ACC112 (cell line): ENCODE data around the gene PCSK5.

Experiments used
- H2AFZ ChIP-seq: fragments of 200-600 bp; sonication (generic); one replicate; pipeline ENCODE4 v1.6.0; 2017; ENCODE audit warnings: antibody characterized with exemption, low read length; ENCODE audit not compliant: unreplicated experiment
- H3K27ac ChIP-seq: fragments of 200-600 bp; sonication (generic); 2 replicates; pipeline ENCODE4 v1.5.1; 2014; ENCODE audit warnings: low read depth, mild to moderate bottlenecking, antibody characterized with exemption, low read length, moderate library complexity
- H3K27me3 ChIP-seq: fragments of 200-600 bp; sonication (generic); 2 replicates; pipeline ENCODE4 v1.6.1; 2014; ENCODE audit warnings: mild to moderate bottlenecking, antibody characterized with exemption, low read length, moderate library complexity, mixed read lengths; ENCODE audit not compliant: insufficient read depth
- H3K36me3 ChIP-seq: fragments of 200-600 bp; sonication (generic); 2 replicates; pipeline ENCODE4 v1.6.1; 2016; ENCODE audit warnings: mild to moderate bottlenecking, antibody characterized with exemption, low read length, moderate library complexity, mixed read lengths; ENCODE audit not compliant: insufficient read depth
- H3K4me1 ChIP-seq: fragments of 200-600 bp; sonication (generic); one replicate; pipeline ENCODE4 v1.6.1; 2016; ENCODE audit warnings: low read length, mixed read lengths; ENCODE audit not compliant: insufficient read depth, unreplicated experiment, control insufficient read depth
- H3K4me3 ChIP-seq: fragments of 200-600 bp; sonication (generic); 2 replicates; pipeline ENCODE4 v1.5.1; 2014; ENCODE audit warnings: mild to moderate bottlenecking, low read depth, low read length
- H3K79me2 ChIP-seq: fragments of 200-600 bp; sonication (generic); one replicate; pipeline ENCODE4 v1.6.0; 2016; ENCODE audit warnings: low read length; ENCODE audit not compliant: control insufficient read depth, unreplicated experiment, insufficient read depth

Gene PCSK5

DNA sequence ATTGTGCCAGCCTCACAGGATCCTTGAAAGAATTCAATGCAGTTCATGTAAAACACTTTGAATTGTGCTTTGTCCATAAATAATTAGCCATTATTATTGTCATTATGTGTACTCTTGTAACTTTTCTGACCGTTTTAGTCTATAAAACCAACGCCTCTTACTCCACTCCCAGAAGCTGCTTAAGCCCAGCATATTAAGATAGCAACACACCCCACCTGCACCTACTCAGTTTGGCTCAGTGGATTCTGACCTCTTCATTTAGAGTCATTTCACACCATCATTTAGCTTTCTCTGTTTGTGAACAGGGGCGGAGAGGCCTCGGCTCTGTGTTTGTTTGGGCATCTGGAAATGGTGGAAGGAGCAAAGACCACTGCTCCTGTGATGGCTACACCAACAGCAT is 205.1 kb downstream of the PCSK5 start:
- Histone ChIP-seq H3K4me1 (no peaks in the 10 kb centered on the region), H3K27me3 (no peaks in the 10 kb centered on the region), H3K27ac (no peak overlapping the region), H2AFZ (no peak overlapping the region), H3K79me2 (no peaks in the 10 kb centered on the region), H3K4me3 (no peak overlapping the region), H3K36me3 (no peaks in the 10 kb centered on the region)

DNA sequence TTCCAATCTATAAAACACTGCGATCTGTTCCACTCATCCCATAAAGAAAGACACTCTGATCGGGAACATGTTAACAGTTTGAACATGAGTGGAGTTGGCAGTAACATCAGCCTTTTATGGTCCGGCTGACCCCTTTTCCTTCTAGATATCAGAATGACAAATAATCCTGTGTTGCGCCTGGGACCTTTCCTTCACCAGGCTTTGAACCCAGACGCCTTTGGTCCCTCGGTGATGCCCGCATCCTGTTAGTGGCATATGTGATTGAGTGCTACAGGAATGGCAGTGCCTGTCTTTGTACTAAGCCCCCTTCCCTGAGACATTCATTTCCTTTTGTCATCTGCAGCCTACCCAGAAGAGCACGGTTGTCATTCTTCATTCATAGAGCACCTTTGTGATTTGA is 209.0 kb downstream of the PCSK5 start:
- H2AFZ ChIP-seq = no peak overlapping the region
- H3K4me1 ChIP-seq = no peaks in the 10 kb centered on the region
- no peaks in the 10 kb centered on the region for H3K27me3 ChIP-seq
- no peak overlapping the region for H3K4me3 ChIP-seq
- H3K36me3 ChIP-seq = no peaks in the 10 kb centered on the region
- H3K79me2 ChIP-seq = no peaks in the 10 kb centered on the region
- H3K27ac ChIP-seq = no peak overlapping the region

DNA sequence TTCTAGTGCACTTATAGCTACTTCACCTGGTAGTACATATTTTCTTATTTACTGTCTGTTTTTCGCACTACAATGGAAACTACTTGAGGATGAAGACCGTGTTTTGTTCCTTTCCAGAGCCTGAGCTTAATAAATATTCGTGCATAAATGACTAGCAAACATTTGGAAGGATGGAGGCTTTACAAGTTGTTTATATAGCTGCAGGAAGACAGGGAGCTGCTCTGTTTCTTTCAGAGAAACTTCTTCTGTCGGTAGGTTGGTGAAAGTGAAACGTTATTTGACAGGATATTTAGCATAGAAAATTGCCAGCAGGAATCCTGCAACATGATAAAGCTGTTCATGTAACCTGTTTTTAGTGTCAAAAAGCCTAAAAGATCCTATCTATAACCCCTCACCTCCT is 210.6 kb downstream of the PCSK5 start:
- Histone ChIP-seq H2AFZ (no peak overlapping the region), H3K4me1 (no peaks in the 10 kb centered on the region), H3K4me3 (no peak overlapping the region), H3K36me3 (no peaks in the 10 kb centered on the region), H3K27me3 (no peaks in the 10 kb centered on the region), H3K27ac (no peak overlapping the region), H3K79me2 (no peaks in the 10 kb centered on the region)

DNA sequence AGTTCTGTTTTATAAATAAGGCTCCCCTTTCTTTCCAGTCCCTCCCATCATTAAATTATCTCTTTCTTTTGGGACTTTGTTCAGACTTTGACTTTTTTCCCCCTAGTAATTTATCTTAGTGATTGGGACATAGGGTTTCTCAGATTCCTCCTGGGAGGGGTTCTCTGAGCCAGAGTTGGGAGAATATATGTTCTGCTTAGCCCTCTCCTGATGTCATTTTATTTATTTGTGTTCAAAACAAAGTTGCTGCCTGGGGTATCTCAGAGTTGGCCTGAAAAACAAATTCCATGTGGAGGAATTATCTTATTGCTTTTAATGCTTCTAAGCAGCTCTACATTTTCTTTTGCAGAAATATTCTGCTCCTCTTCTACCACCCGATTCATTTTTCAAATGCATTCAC is 211.0 kb downstream of the PCSK5 start:
- Histone ChIP-seq H3K27ac (no peak overlapping the region), H3K27me3 (no peaks in the 10 kb centered on the region), H3K36me3 (no peaks in the 10 kb centered on the region), H2AFZ (no peak overlapping the region), H3K4me3 (no peak overlapping the region), H3K79me2 (no peaks in the 10 kb centered on the region), H3K4me1 (no peaks in the 10 kb centered on the region)

DNA sequence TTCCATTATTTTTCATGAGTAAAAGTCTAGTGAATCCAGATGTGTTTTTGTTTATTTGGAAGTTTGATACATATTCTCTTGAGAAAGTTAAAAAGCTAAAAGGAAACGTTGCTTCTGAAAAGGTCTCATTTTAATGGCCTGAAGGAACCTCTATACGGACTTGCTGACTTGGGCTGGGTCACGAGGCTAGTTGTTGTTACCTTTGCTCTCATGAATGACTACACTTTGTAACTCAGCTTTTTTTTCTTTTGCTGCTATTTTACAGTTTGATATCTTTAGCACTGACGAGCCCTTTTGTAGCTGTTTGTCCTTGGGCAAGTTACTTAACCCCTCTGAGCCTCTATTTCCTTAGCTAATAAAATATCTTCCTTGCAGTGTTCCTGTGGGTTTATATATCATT is 211.5 kb downstream of the PCSK5 start:
- Histone ChIP-seq H3K4me1 (no peaks in the 10 kb centered on the region), H3K27ac (no peak overlapping the region), H3K4me3 (no peak overlapping the region), H3K36me3 (no peaks in the 10 kb centered on the region), H3K27me3 (no peaks in the 10 kb centered on the region), H2AFZ (no peak overlapping the region), H3K79me2 (no peaks in the 10 kb centered on the region)

DNA sequence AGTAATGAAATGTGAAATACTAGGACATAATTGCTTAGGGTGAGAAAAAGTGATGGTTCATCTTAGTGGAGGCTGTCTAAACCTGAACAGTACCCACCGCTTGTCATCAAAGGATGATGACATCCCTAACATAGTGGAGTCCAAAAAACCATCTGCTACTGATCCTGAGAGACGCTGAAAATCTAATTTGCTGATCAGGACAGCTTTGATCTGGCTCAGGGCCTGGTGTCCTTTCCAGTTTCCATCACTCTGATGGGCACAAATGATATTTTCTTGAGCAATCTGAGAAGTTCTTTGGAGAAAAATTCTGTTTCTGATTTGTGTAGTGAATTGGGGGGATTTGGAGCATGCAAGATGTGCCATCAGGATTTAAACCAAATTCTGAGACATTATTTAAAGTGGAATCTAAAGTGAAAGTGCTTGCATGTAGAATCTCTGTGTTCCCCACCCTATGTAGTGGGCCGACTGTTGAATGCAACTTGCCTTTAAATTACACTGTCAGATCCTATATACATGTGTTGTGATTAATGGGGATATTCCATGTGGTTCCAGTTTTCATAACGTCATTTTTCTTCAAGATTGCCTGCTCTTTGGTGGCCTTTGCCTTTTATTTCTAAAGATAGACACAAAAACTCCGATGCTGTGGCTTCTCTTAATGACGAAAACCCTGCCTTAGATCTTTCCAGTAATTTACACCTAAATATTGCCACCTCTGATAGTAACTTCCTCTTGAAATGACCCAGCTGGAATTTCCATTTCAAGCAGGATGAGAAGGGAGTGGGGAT is 213.2 kb downstream of the PCSK5 start:
- Histone ChIP-seq H3K4me1 (no peaks in the 10 kb centered on the region), H3K4me3 (no peak overlapping the region), H3K27ac (no peak overlapping the region), H2AFZ (no peak overlapping the region), H3K27me3 (no peaks in the 10 kb centered on the region), H3K36me3 (no peaks in the 10 kb centered on the region), H3K79me2 (no peaks in the 10 kb centered on the region)

DNA sequence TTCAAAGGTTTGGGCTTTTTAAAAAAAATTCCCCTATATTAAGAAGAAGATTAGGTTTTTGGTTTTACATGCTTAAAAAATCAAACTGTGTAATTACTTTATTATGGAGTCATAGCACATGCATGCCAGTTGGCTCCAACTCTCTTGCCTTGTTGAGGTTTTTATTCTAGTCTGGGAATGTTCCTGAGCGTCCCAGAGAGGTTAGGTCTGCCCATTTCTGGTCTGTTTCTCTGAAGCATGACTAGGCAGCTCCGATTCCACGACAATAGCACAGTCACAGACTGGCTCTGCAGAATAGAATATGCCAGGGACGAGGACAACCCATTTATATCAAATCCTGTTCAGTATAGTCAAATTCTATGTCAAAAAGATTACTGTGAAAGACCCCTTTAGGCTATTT is 217.0 kb downstream of the PCSK5 start:
- H3K4me3 ChIP-seq = no peak overlapping the region
- H2AFZ ChIP-seq = no peak overlapping the region
- no peak overlapping the region for H3K27ac ChIP-seq
- no peaks in the 10 kb centered on the region for H3K4me1 ChIP-seq
- H3K36me3 ChIP-seq = no peaks in the 10 kb centered on the region
- no peaks in the 10 kb centered on the region for H3K27me3 ChIP-seq
- H3K79me2 ChIP-seq = no peaks in the 10 kb centered on the region

DNA sequence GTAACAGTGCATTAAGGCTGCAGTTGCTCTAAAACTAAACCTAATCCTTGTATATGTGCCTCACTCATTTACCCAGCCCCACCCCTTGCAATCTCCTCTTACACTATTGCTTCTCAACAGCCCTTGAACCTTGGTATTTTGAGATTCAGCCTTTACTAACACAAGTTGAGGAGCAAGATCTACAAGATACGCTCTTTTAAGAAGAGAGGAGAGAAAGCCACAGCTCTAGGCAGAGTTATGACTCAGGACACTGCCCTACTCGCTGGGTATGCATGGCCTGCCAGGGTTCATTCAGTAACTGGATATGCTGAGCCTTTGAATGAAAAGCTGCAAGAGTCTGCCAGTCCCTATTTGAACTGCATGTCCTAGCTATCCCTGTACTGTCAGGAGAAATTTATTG is 219.5 kb downstream of the PCSK5 start:
- Histone ChIP-seq H3K36me3 (no peaks in the 10 kb centered on the region), H3K79me2 (no peaks in the 10 kb centered on the region), H2AFZ (no peak overlapping the region), H3K27ac (no peak overlapping the region), H3K27me3 (no peaks in the 10 kb centered on the region), H3K4me1 (no peaks in the 10 kb centered on the region), H3K4me3 (no peak overlapping the region)

DNA sequence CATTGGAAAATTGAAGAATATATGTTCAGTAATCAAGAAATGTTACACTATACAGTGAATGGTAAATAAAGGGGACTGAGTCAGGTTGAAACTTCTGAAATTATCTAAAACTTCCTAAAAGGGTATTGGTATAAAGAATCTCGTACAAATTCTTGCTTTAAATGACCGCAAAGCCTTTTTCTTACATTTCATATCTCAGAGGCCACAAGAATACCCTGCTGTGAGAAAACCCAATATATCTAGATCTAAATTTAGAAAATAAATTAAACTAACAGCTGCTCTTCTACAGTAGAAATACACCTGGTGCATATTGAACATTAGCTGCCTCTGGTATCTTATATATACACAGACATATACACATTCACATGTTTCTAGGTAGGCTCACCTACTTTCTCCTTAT is 221.7 kb downstream of the PCSK5 start:
- H3K79me2 ChIP-seq = no peaks in the 10 kb centered on the region
- no peak overlapping the region for H2AFZ ChIP-seq
- no peaks in the 10 kb centered on the region for H3K27me3 ChIP-seq
- H3K4me1 ChIP-seq = peaks cover 3% of the 10 kb centered on the region
- no peak overlapping the region for H3K27ac ChIP-seq
- no peaks in the 10 kb centered on the region for H3K36me3 ChIP-seq
- H3K4me3 ChIP-seq = no peak overlapping the region

DNA sequence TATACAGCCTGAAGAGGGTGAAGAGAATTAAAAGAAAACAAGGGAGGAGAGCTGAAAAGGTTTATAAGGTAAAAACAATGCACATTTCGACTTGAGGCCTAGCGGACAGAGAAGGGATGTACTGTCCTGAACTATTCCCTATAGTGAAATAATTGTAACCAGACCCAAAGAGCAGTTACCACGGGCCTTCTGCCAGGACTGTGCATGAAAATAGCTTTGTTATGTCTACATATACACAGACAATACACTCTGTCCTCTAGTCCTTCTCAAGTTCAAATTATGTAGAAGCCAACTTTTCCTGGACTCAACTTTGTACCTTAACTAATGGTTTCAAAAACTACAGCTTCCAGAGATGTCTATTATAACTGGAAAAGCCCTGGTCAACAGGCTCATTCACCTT is 223.7 kb downstream of the PCSK5 start:
- no peaks in the 10 kb centered on the region for H3K27me3 ChIP-seq
- no peaks in the 10 kb centered on the region for H3K36me3 ChIP-seq
- peaks cover 4% of the 10 kb centered on the region for H3K4me1 ChIP-seq
- H2AFZ ChIP-seq = no peak overlapping the region
- H3K79me2 ChIP-seq = no peaks in the 10 kb centered on the region
- no peak overlapping the region for H3K27ac ChIP-seq
- no peak overlapping the region for H3K4me3 ChIP-seq

DNA sequence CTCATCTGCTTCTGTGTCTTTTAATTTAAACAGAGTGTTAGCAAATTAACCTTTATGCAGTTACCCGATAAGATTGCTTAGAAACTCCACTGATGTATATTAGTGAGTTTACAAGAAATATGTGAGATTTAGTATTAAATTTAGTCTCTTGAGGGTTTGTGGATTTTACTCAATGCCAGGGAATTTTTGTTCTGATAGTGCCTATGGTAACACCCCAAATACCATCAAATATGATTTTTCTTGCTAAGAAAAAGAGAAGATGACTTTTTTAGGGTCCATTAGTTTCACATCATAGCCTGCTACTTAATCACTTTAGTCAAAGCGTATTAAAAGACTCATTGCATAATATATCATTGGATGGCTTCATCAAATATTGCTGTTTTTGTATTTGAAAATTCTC is 224.9 kb downstream of the PCSK5 start:
- no peaks in the 10 kb centered on the region for H3K79me2 ChIP-seq
- peaks cover 4% of the 10 kb centered on the region for H3K4me1 ChIP-seq
- H3K36me3 ChIP-seq = no peaks in the 10 kb centered on the region
- no peak overlapping the region for H3K4me3 ChIP-seq
- no peaks in the 10 kb centered on the region for H3K27me3 ChIP-seq
- no peak overlapping the region for H2AFZ ChIP-seq
- H3K27ac ChIP-seq = no peak overlapping the region
